ENCODE results near the gene AQP6.
A peak's percentile ranks its signal among the peaks of the same experiment; 100 is the strongest.

Gene AQP6

GRCh38 chr12:50024805-50025186 lies 52.0 kb downstream of the AQP6 start:
- Histone ChIP-seq H3F3A (ENCODE audit: insufficient read depth, low read length) (no peaks in the 10 kb centered on the region), H3K4me2 (ENCODE audit: low read depth, low read length) (peak overlapping the region; percentile 88), H3K9ac (ENCODE audit: low read length) (peak overlapping the region; percentile 77), H3K9me3 (replicated peaks; ENCODE audit: insufficient read depth, low read length) (no peaks in the 10 kb centered on the region), H3K4me1 (ENCODE audit: low read length) (no peaks in the 10 kb centered on the region), H3K27me3 (replicated peaks; ENCODE audit: insufficient read depth, low read length) (no peaks in the 10 kb centered on the region), H3K79me2 (ENCODE audit: low read length) (peaks cover 55% of the 10 kb centered on the region), H2AFZ (ENCODE audit: low read length) (peak overlapping the region; percentile 66), H3K27ac (ENCODE audit: low read length) (peak overlapping the region; percentile 53; the same call in 1 of the 2 replicates), H3K4me3 (ENCODE audit: low read length) (peak overlapping the region; percentile 84), H3K36me3 (replicated peaks; ENCODE audit: insufficient read depth, low read length) (0 out of 2 replicates have a peak, but pooled peaks cover 3% of the 10 kb centered on the region), H3K9me2 (replicated peaks; ENCODE audit: insufficient read depth, low read length) (no peaks in the 10 kb centered on the region), H4K20me1 (ENCODE audit: insufficient read depth, low read length) (no peaks in the 10 kb centered on the region)
- TF ChIP-seq EZH2phosphoT487 (IDR thresholded peaks at IDR 0.05; ENCODE audit: low read length) (no peak), EZH2 (optimal IDR thresholded peaks at IDR 0.05; ENCODE audit: low read depth, low read length) (no peak)
- TF ChIP-seq, protein P1, sequence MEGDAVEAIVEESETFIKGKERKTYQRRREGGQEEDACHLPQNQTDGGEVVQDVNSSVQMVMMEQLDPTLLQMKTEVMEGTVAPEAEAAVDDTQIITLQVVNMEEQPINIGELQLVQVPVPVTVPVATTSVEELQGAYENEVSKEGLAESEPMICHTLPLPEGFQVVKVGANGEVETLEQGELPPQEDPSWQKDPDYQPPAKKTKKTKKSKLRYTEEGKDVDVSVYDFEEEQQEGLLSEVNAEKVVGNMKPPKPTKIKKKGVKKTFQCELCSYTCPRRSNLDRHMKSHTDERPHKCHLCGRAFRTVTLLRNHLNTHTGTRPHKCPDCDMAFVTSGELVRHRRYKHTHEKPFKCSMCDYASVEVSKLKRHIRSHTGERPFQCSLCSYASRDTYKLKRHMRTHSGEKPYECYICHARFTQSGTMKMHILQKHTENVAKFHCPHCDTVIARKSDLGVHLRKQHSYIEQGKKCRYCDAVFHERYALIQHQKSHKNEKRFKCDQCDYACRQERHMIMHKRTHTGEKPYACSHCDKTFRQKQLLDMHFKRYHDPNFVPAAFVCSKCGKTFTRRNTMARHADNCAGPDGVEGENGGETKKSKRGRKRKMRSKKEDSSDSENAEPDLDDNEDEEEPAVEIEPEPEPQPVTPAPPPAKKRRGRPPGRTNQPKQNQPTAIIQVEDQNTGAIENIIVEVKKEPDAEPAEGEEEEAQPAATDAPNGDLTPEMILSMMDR (IDR thresholded peaks at IDR 0.05; ENCODE audit: low read length) = no peak
- DNase-seq = peak; percentile 30

- H3K4me1 ChIP-seq (ENCODE audit: low read length) = no peaks in the 10 kb centered on the region
- no peaks in the 10 kb centered on the region for H3K27me3 ChIP-seq (replicated peaks; ENCODE audit: insufficient read depth, low read length)
- peak within 1 kb of the TSS; percentile 88 for H3K4me2 ChIP-seq (ENCODE audit: low read depth, low read length)
- no peaks in the 10 kb centered on the region for H3F3A ChIP-seq (ENCODE audit: insufficient read depth, low read length)
- peak within 1 kb of the TSS; percentile 77 for H3K9ac ChIP-seq (ENCODE audit: low read length)
- H2AFZ ChIP-seq (ENCODE audit: low read length) = peak within 1 kb of the TSS; percentile 75
- peak within 1 kb of the TSS; percentile 84 for H3K4me3 ChIP-seq (ENCODE audit: low read length)
- no peaks in the 10 kb centered on the region for H4K20me1 ChIP-seq (ENCODE audit: insufficient read depth, low read length)
- TF ChIP-seq, protein P1 (IDR thresholded peaks at IDR 0.05; ENCODE audit: low read length) = no peak
- TF ChIP-seq EZH2 (optimal IDR thresholded peaks at IDR 0.05; ENCODE audit: low read depth, low read length) (no peak), EZH2phosphoT487 (IDR thresholded peaks at IDR 0.05; ENCODE audit: low read length) (no peak)
- H3K9me2 ChIP-seq (replicated peaks; ENCODE audit: insufficient read depth, low read length) = no peaks in the 10 kb centered on the region
- H3K36me3 ChIP-seq (replicated peaks; ENCODE audit: insufficient read depth, low read length) = 0 out of 2 replicates have a peak, but pooled peaks cover 3% of the 10 kb centered on the region
- DNase-seq = peak; percentile 100
- peaks cover 49% of the 10 kb centered on the region for H3K79me2 ChIP-seq (ENCODE audit: low read length)
- no peaks in the 10 kb centered on the region for H3K9me3 ChIP-seq (replicated peaks; ENCODE audit: insufficient read depth, low read length)
- peak within 1 kb of the TSS; percentile 53; the same call in 1 of the 2 replicates for H3K27ac ChIP-seq (ENCODE audit: low read length)
Observed at GRCh38 chr12:50025187-50026059, 52.7 kb downstream of the AQP6 start, which contains the start of gene RACGAP1. Gene RACGAP1 (minus strand): TSS chr12:50025494. CDS start chr12:50016715, 8,779 bp downstream.

- TF ChIP-seq EZH2phosphoT487 (IDR thresholded peaks at IDR 0.05; ENCODE audit: low read length) (no peak), EZH2 (optimal IDR thresholded peaks at IDR 0.05; ENCODE audit: low read depth, low read length) (no peak)
- TF ChIP-seq, protein P1 (IDR thresholded peaks at IDR 0.05; ENCODE audit: low read length) = no peak
- no peak for DNase-seq
Observed at GRCh38 chr12:50026691-50027090, 53.9 kb downstream of the AQP6 start.

More at GRCh38 chr12:50026691-50027090, 53.9 kb downstream of the AQP6 start:
- Histone ChIP-seq H3K27me3 (replicated peaks; ENCODE audit: insufficient read depth, low read length) (no peaks in the 10 kb centered on the region), H3K4me3 (ENCODE audit: low read length) (no peak overlapping the region), H2AFZ (ENCODE audit: low read length) (no peak overlapping the region), H3K9ac (ENCODE audit: low read length) (no peak overlapping the region), H3K4me1 (ENCODE audit: low read length) (no peaks in the 10 kb centered on the region), H4K20me1 (ENCODE audit: insufficient read depth, low read length) (no peaks in the 10 kb centered on the region), H3K79me2 (ENCODE audit: low read length) (peaks cover 36% of the 10 kb centered on the region), H3F3A (ENCODE audit: insufficient read depth, low read length) (no peaks in the 10 kb centered on the region), H3K9me2 (replicated peaks; ENCODE audit: insufficient read depth, low read length) (no peaks in the 10 kb centered on the region), H3K4me2 (ENCODE audit: low read depth, low read length) (no peak overlapping the region), H3K9me3 (replicated peaks; ENCODE audit: insufficient read depth, low read length) (no peaks in the 10 kb centered on the region), H3K36me3 (replicated peaks; ENCODE audit: insufficient read depth, low read length) (0 out of 2 replicates have a peak, but pooled peaks cover under 1% of the 10 kb centered on the region), H3K27ac (ENCODE audit: low read length) (no peak overlapping the region)
